ENCODE data around the gene MRPS14. TPM values are rescaled to one million over a fixed set of nuclear protein-coding genes. Genes with fewer than 3 reads are reported as not detected.

The MRPS14 gene
- polyA plus RNA-seq (2012; ENCODE audit: missing spikeins), result 36.4 TPM

GRCh38 chr1:175023043-175023921 lies at the start of gene MRPS14:
TSS of gene MRPS14 (minus strand) at chr1:175023425. CDS start at chr1:175023408, 17 bp downstream.
- peak; percentile 95 for TF ChIP-seq POLR2AphosphoS5 (IDR thresholded peaks at IDR 0.05; ENCODE audit: low read depth, low read length)
- peak; percentile 87 for TF ChIP-seq TAF1 (IDR thresholded peaks at IDR 0.05; ENCODE audit: borderline replicate concordance, low read depth, low read length)
- peak; percentile 92 for TF ChIP-seq POLR2A (IDR thresholded peaks at IDR 0.05; ENCODE audit: low read depth, low read length)
- DNase-seq (ENCODE audit: insufficient read length), result peak; percentile 71
- FAIRE-seq, result peak; percentile 100

GRCh38 chr1:175072099-175072951 lies 49.1 kb upstream of the MRPS14 start:
- TF ChIP-seq POLR2A (IDR thresholded peaks at IDR 0.05; ENCODE audit: low read depth, low read length) (no peak), TAF1 (IDR thresholded peaks at IDR 0.05; ENCODE audit: borderline replicate concordance, low read depth, low read length) (no peak)
- no peak for DNase-seq (ENCODE audit: insufficient read length)
- peak; percentile 70 for FAIRE-seq

DNA sequence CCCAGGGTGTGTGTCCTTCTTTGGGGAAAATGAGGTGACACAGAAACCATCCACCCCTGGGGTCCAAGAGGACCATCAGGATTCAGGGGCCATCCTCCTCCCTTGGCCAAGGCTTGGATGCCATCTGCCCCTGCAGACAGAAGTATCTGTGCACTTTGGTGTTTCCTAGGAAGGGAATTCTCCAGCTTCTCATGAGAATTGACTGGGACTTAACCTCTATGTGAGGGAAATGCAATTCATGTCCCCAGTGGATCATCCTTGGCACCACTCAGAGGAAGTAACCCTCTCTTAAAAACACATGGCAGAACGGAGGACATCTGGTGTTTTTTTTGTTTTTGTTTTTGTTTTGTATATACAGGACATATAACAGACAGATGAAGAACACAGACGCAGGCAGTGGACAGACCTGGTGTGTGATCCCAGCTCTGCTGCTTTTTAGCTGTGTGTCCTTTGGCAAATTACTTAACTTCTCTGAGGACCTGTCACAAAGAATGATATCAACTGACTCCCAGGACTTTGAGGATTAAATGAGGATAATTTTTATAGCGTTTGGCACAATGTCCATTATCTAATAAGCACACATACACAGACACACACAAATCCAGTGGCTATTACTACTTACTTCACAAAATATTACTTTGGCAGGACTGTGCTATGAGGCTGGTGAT lies 48.2 kb upstream of the MRPS14 start:
- no peak for DNase-seq (ENCODE audit: insufficient read length)
- TF ChIP-seq POLR2AphosphoS5 (IDR thresholded peaks at IDR 0.05; ENCODE audit: low read depth, low read length) (no peak), TAF1 (IDR thresholded peaks at IDR 0.05; ENCODE audit: borderline replicate concordance, low read depth, low read length) (no peak), POLR2A (IDR thresholded peaks at IDR 0.05; ENCODE audit: low read depth, low read length) (no peak)
- no peak for FAIRE-seq

DNA sequence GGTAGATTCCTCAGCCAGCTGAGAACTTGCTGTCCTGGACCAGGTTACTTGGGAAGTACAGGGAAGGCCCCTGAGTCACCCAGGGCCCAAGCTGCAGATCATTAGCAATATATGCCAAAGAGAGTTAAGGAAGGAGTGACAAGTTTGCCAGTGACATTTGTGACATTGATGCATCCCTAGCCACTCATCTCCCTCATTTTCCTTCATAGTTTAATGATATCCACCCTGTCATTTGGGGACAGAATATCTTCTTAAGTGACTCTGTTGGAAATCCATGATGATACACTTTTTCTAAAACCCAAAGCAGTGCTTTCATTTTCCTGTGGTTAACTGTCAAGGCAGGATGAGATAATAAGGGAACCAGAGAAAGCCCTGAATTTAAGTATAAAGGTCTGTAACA lies 47.6 kb upstream of the MRPS14 start:
- FAIRE-seq (no peak), DNase-seq (ENCODE audit: insufficient read length) (no peak)
- TF ChIP-seq TAF1 (IDR thresholded peaks at IDR 0.05; ENCODE audit: borderline replicate concordance, low read depth, low read length) (no peak), POLR2A (IDR thresholded peaks at IDR 0.05; ENCODE audit: low read depth, low read length) (no peak), POLR2AphosphoS5 (IDR thresholded peaks at IDR 0.05; ENCODE audit: low read depth, low read length) (no peak)

- DNase-seq (ENCODE audit: insufficient read length) (no peak), FAIRE-seq (no peak)
- no peak for TF ChIP-seq TAF1 (IDR thresholded peaks at IDR 0.05; ENCODE audit: borderline replicate concordance, low read depth, low read length)
- no peak for TF ChIP-seq POLR2AphosphoS5 (IDR thresholded peaks at IDR 0.05; ENCODE audit: low read depth, low read length)
- TF ChIP-seq POLR2A (IDR thresholded peaks at IDR 0.05; ENCODE audit: low read depth, low read length), result no peak
Observed at GRCh38 chr1:175067362-175068106, 44.3 kb upstream of the MRPS14 start, which contains the start of gene TNN. TSS of gene TNN (plus strand) at chr1:175067833. CDS start at chr1:175077419, 9,586 bp downstream.

GRCh38 chr1:175062858-175063257 lies 39.6 kb upstream of the MRPS14 start:
- no peak for TF ChIP-seq POLR2AphosphoS5 (IDR thresholded peaks at IDR 0.05; ENCODE audit: low read depth, low read length)
- no peak for TF ChIP-seq POLR2A (IDR thresholded peaks at IDR 0.05; ENCODE audit: low read depth, low read length)
- TF ChIP-seq TAF1 (IDR thresholded peaks at IDR 0.05; ENCODE audit: borderline replicate concordance, low read depth, low read length), result no peak
- DNase-seq (ENCODE audit: insufficient read length) (no peak), FAIRE-seq (no peak)

DNA sequence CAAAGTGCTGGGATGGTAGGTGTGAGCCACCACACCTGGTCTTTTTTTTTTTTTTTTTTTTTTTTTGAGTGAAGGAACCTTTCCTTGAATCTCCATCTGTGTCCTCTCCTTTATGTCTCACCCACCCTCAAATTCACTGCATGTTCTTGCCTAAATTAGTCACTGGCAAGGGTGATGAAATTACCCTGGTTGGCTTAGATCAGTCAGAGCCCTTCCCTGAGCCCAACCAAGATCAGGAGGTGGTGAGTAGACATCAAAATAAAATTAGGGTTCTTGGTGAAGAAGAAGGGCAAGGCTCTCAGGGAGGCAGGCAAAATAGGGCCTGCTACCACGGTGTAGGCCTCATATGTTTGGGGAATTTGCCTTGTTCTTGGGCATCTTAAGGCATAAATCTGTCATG lies 39.1 kb upstream of the MRPS14 start:
- TF ChIP-seq POLR2A (IDR thresholded peaks at IDR 0.05; ENCODE audit: low read depth, low read length) (no peak), TAF1 (IDR thresholded peaks at IDR 0.05; ENCODE audit: borderline replicate concordance, low read depth, low read length) (no peak), POLR2AphosphoS5 (IDR thresholded peaks at IDR 0.05; ENCODE audit: low read depth, low read length) (no peak)
- DNase-seq (ENCODE audit: insufficient read length) (no peak), FAIRE-seq (no peak)

GRCh38 chr1:175054736-175055135 lies 31.5 kb upstream of the MRPS14 start:
- DNase-seq (ENCODE audit: insufficient read length), result no peak
- no peak for TF ChIP-seq POLR2AphosphoS5 (IDR thresholded peaks at IDR 0.05; ENCODE audit: low read depth, low read length)
- no peak for TF ChIP-seq POLR2A (IDR thresholded peaks at IDR 0.05; ENCODE audit: low read depth, low read length)
- TF ChIP-seq TAF1 (IDR thresholded peaks at IDR 0.05; ENCODE audit: borderline replicate concordance, low read depth, low read length), result no peak
- FAIRE-seq, result no peak

DNA sequence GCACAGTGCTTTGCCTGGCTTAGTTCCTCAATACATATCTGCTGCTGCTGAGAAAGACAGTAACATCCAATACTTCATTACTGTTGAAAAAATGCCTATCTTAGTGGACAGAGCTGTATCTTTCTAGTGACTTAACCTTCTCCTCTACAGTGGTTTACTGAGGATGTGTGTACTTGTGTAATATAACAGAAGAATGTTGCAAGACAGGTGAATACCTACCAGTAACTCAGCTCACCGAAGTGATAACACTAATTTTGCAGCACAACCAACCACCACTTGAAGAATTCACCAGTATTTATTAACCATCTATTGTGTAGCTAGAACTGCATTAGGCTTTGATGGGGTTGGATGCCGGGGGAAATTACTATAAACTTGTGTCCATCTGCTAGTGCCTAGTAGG lies 27.8 kb upstream of the MRPS14 start:
- DNase-seq (ENCODE audit: insufficient read length) (no peak), FAIRE-seq (no peak)
- TF ChIP-seq POLR2A (IDR thresholded peaks at IDR 0.05; ENCODE audit: low read depth, low read length) (no peak), TAF1 (IDR thresholded peaks at IDR 0.05; ENCODE audit: borderline replicate concordance, low read depth, low read length) (no peak), POLR2AphosphoS5 (IDR thresholded peaks at IDR 0.05; ENCODE audit: low read depth, low read length) (no peak)

GRCh38 chr1:175045519-175045918 lies 22.3 kb upstream of the MRPS14 start:
- TF ChIP-seq TAF1 (IDR thresholded peaks at IDR 0.05; ENCODE audit: borderline replicate concordance, low read depth, low read length), result no peak
- TF ChIP-seq POLR2A (IDR thresholded peaks at IDR 0.05; ENCODE audit: low read depth, low read length), result no peak
- no peak for FAIRE-seq
- no peak for DNase-seq (ENCODE audit: insufficient read length)

All from GM12892 (cell line).